Chondrocyte (in vitro differentiated cells): ENCODE measurements around the gene ITPRIPL2. TPM values are rescaled to one million over a fixed set of nuclear protein-coding genes. Genes with fewer than 3 reads are reported as not detected.

ENCODE experiments used
- DNase-seq: peaks from one replicate; pipeline ENCODE4 v3.0.0; 2021; ENCODE audit warnings: mixed read lengths, low spot score
- H3K27ac Mint-ChIP-seq: one replicate; pipeline ENCODE4 v1.8.0; 2021; ENCODE audit warnings: mild to moderate bottlenecking, moderate library complexity, mixed read lengths; ENCODE audit not compliant: unreplicated experiment
- H3K27me3 Mint-ChIP-seq: 2 replicates; pipeline ENCODE4 v1.8.0; 2021; ENCODE audit warnings: low read depth, mixed read lengths
- H3K36me3 Mint-ChIP-seq: 2 replicates; pipeline ENCODE4 v1.8.0; 2021; ENCODE audit warnings: low read depth, mixed read lengths
- H3K4me1 Mint-ChIP-seq: 2 replicates; pipeline ENCODE4 v1.8.0; 2021; ENCODE audit warnings: low read depth, mild to moderate bottlenecking, mixed read lengths
- H3K4me3 Mint-ChIP-seq: one replicate; pipeline ENCODE4 v1.8.0; 2021; ENCODE audit warnings: mild to moderate bottlenecking, moderate library complexity, mixed read lengths; ENCODE audit not compliant: unreplicated experiment
- H3K9me3 Mint-ChIP-seq: 2 replicates; pipeline ENCODE4 v1.8.0; 2021; ENCODE audit warnings: low read depth, mixed read lengths
- total RNA-seq: library from RNA; stranded (reverse); gene quantifications from 3 replicates; pipeline ENCODE4 v1.2.1, GENCODE V29; 2021
- TF ChIP-seq, protein P1 (sequence below): fragments of 200-600 bp; sonication (generic); IDR thresholded peaks from 2 replicates; pipeline ENCODE4 v1.5.0; 2021; ENCODE audit warnings: antibody characterized with exemption, mild to moderate bottlenecking, moderate library complexity

Gene ITPRIPL2
- total RNA-seq, 1 donor from 2014 or later, result 65.0 TPM

- no peak overlapping the region for H3K4me3 Mint-ChIP-seq
- no peak overlapping the region for H3K27ac Mint-ChIP-seq
- H3K9me3 Mint-ChIP-seq, result no peaks in the 10 kb centered on the region
- TF ChIP-seq, protein P1, sequence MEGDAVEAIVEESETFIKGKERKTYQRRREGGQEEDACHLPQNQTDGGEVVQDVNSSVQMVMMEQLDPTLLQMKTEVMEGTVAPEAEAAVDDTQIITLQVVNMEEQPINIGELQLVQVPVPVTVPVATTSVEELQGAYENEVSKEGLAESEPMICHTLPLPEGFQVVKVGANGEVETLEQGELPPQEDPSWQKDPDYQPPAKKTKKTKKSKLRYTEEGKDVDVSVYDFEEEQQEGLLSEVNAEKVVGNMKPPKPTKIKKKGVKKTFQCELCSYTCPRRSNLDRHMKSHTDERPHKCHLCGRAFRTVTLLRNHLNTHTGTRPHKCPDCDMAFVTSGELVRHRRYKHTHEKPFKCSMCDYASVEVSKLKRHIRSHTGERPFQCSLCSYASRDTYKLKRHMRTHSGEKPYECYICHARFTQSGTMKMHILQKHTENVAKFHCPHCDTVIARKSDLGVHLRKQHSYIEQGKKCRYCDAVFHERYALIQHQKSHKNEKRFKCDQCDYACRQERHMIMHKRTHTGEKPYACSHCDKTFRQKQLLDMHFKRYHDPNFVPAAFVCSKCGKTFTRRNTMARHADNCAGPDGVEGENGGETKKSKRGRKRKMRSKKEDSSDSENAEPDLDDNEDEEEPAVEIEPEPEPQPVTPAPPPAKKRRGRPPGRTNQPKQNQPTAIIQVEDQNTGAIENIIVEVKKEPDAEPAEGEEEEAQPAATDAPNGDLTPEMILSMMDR, result no peak
- peaks cover 2% of the 10 kb centered on the region for H3K27me3 Mint-ChIP-seq
- peaks cover 41% of the 10 kb centered on the region for H3K4me1 Mint-ChIP-seq
- no peaks in the 10 kb centered on the region for H3K36me3 Mint-ChIP-seq
- no peak for DNase-seq
Observed at GRCh38 chr16:19140396-19140795, 26.6 kb downstream of the ITPRIPL2 start.

GRCh38 chr16:19142939-19143598, 29.3 kb downstream of the ITPRIPL2 start:
- Mint-ChIP-seq H3K36me3 (peaks cover 1% of the 10 kb centered on the region), H3K4me1 (peaks cover 15% of the 10 kb centered on the region)

GRCh38 chr16:19143599-19143956, 29.8 kb downstream of the ITPRIPL2 start:
- no peak for DNase-seq
- no peak overlapping the region for H3K27ac Mint-ChIP-seq
- TF ChIP-seq, protein P1, result no peak
- H3K4me3 Mint-ChIP-seq, result no peak overlapping the region
- peaks cover 5% of the 10 kb centered on the region for H3K9me3 Mint-ChIP-seq
- peaks cover 10% of the 10 kb centered on the region for H3K4me1 Mint-ChIP-seq
- peaks cover 1% of the 10 kb centered on the region for H3K36me3 Mint-ChIP-seq
- H3K27me3 Mint-ChIP-seq, result peaks cover 3% of the 10 kb centered on the region

More at GRCh38 chr16:19142939-19143598, 29.3 kb downstream of the ITPRIPL2 start:
- Mint-ChIP-seq H3K9me3 (peaks cover under 1% of the 10 kb centered on the region), H3K27me3 (peaks cover 3% of the 10 kb centered on the region), H3K4me3 (no peak overlapping the region), H3K27ac (no peak overlapping the region)
- no peak for DNase-seq
- TF ChIP-seq, protein P1, result no peak

DNA sequence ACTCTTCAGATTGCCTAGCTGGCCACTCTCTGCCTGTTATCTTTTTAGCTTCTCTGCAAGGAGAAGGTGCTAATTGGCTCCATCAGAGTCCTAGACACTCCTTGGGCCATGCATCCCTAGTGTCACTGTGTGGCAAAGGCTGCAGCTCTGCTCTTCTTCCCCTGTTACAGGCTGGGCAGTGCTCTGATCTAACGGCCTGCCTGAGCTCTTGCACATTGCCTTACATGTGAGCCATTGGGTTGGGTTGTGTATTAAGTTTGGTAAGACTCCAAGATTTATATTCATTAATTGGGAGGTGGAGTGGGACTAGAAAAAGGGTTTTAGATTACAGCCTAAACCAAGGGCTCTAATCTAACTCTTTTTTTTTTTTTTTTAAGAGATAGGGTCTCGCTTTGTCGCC, 31.2 kb downstream of the ITPRIPL2 start:
- H3K9me3 Mint-ChIP-seq, result peaks cover 5% of the 10 kb centered on the region
- H3K4me3 Mint-ChIP-seq, result no peak overlapping the region

DNA sequence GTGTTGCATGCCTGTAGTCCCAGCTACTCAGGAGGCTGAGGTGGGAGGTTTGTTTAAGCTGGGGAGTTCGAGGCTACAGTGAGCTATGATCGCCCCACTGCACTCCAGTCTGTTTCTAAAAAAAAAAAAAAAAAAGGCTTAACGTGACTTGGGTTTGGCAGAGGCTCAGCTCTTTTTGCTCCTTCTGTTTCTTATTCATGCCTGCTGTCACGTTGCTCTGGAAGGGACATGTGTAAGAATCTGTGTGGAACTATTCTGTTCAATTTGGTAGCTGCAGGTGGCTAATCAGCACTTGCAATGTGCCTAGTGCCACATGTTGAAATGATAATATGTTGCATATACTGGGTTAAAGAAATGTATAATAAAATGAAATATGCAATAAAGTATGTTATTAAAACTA, 33.4 kb downstream of the ITPRIPL2 start:
- Mint-ChIP-seq H3K4me1 (no peaks in the 10 kb centered on the region), H3K4me3 (no peak overlapping the region), H3K27me3 (peaks cover 10% of the 10 kb centered on the region), H3K27ac (no peak overlapping the region), H3K9me3 (peaks cover 5% of the 10 kb centered on the region), H3K36me3 (peaks cover 1% of the 10 kb centered on the region)
- TF ChIP-seq, protein P1, result no peak
- no peak for DNase-seq

More for the DNA sequence above, 31.2 kb downstream of the ITPRIPL2 start:
- DNase-seq, result no peak
- Mint-ChIP-seq H3K27me3 (peaks cover 9% of the 10 kb centered on the region), H3K36me3 (peaks cover 1% of the 10 kb centered on the region), H3K27ac (no peak overlapping the region), H3K4me1 (no peaks in the 10 kb centered on the region)
- TF ChIP-seq, protein P1, result no peak
